ENCODE results near the gene GNAL. TPM values are rescaled to one million over a fixed set of nuclear protein-coding genes. Genes with fewer than 3 reads are reported as not detected.

GNAL gene
- total RNA-seq, 1 experiment from 2014 or later, result 28.4 TPM

GRCh38 chr18:11655606-11655932 lies 33.5 kb upstream of the GNAL start:
- no peak for TF ChIP-seq CTCF (IDR thresholded peaks at IDR 0.05; ENCODE audit: insufficient read depth in 1 of 2, low read depth in 1 of 2, low read length in 1 of 2, severe bottlenecking in 1 of 2, unreplicated experiment in 1 of 2)
- Mint-ChIP-seq H3K4me1 (ENCODE audit: low read depth, unreplicated experiment) (no peaks in the 10 kb centered on the region), H3K36me3 (ENCODE audit: insufficient read depth, unreplicated experiment) (no peaks in the 10 kb centered on the region), H3K27me3 (ENCODE audit: insufficient read depth, unreplicated experiment) (peaks cover 6% of the 10 kb centered on the region), H3K9me3 (ENCODE audit: unreplicated experiment) (peaks cover 13% of the 10 kb centered on the region), H3K4me3 (ENCODE audit: unreplicated experiment) (peak overlapping the region; percentile 44), H3K27ac (ENCODE audit: unreplicated experiment) (no peak overlapping the region)
- no peak for DNase-seq
- intact Hi-C loops (cut with micrococcal nuclease; ENCODE audit: unreplicated experiment), result loop anchor here (1.0 to 5.0 kb wide), 6 partner anchors 73 to 384 kb away; no protein-coding TSS in a partner anchor
- no peak overlapping the region for H3K4me3 ChIP-seq (ENCODE audit: low read depth, low read length)
- no peaks in the 10 kb centered on the region for H3K36me3 ChIP-seq (ENCODE audit: control insufficient read depth, insufficient read depth, low read length)
- no peaks in the 10 kb centered on the region for H3K27me3 ChIP-seq (replicated peaks; ENCODE audit: control insufficient read depth, insufficient read depth, low read length)
- no peaks in the 10 kb centered on the region for H3K9me3 ChIP-seq
- CTCF ChIA-PET, result interaction anchor here (0.6 to 3.5 kb wide), 14 partner anchors 13 to 384 kb away, joined by 3 to 52 read pairs (median 4); partner anchors contain the start of gene GNAL
- POLR2A ChIA-PET, result no interaction called here
- H3K4me1 ChIP-seq, result no peaks in the 10 kb centered on the region
- no TSS peak for BruUV-seq (replicated peaks)

- POLR2A ChIA-PET, result interaction anchor here (0.5 kb wide), 1 partner anchor 323 kb away, joined by 6 read pairs; no protein-coding TSS in a partner anchor
- no TSS peak for BruUV-seq (replicated peaks)
- Histone ChIP-seq H3K36me3 (ENCODE audit: control insufficient read depth, insufficient read depth, low read length) (no peaks in the 10 kb centered on the region), H3K4me1 (no peaks in the 10 kb centered on the region), H3K27me3 (replicated peaks; ENCODE audit: control insufficient read depth, insufficient read depth, low read length) (no peaks in the 10 kb centered on the region), H3K9me3 (peaks cover 4% of the 10 kb centered on the region; the same call in 1 of the 2 replicates), H3K4me3 (ENCODE audit: low read depth, low read length) (no peak overlapping the region)
- DNase-seq, result no peak
- TF ChIP-seq CTCF (IDR thresholded peaks at IDR 0.05; ENCODE audit: insufficient read depth in 1 of 2, low read depth in 1 of 2, low read length in 1 of 2, severe bottlenecking in 1 of 2, unreplicated experiment in 1 of 2), result no peak
- Mint-ChIP-seq H3K9me3 (ENCODE audit: unreplicated experiment) (peaks cover 13% of the 10 kb centered on the region), H3K27me3 (ENCODE audit: insufficient read depth, unreplicated experiment) (peaks cover 6% of the 10 kb centered on the region), H3K4me1 (ENCODE audit: low read depth, unreplicated experiment) (no peaks in the 10 kb centered on the region), H3K27ac (ENCODE audit: unreplicated experiment) (no peak overlapping the region), H3K36me3 (ENCODE audit: insufficient read depth, unreplicated experiment) (no peaks in the 10 kb centered on the region), H3K4me3 (ENCODE audit: unreplicated experiment) (no peak overlapping the region)
- intact Hi-C loops (cut with micrococcal nuclease; ENCODE audit: unreplicated experiment), result loop anchor here (5.0 kb wide), 3 partner anchors 85 to 340 kb away; no protein-coding TSS in a partner anchor
- CTCF ChIA-PET, result interaction anchor here (3.5 kb wide), 1 partner anchor 71 kb away, joined by 52 read pairs; no protein-coding TSS in a partner anchor
Observed at GRCh38 chr18:11657152-11657551, 31.9 kb upstream of the GNAL start.

GRCh38 chr18:11657554-11657953 lies 31.5 kb upstream of the GNAL start:
- Histone ChIP-seq H3K4me1 (no peaks in the 10 kb centered on the region), H3K36me3 (ENCODE audit: control insufficient read depth, insufficient read depth, low read length) (no peaks in the 10 kb centered on the region), H3K4me3 (ENCODE audit: low read depth, low read length) (no peak overlapping the region), H3K27me3 (replicated peaks; ENCODE audit: control insufficient read depth, insufficient read depth, low read length) (no peaks in the 10 kb centered on the region), H3K9me3 (peaks cover 4% of the 10 kb centered on the region; the same call in 1 of the 2 replicates)
- Mint-ChIP-seq H3K9me3 (ENCODE audit: unreplicated experiment) (peaks cover 13% of the 10 kb centered on the region), H3K36me3 (ENCODE audit: insufficient read depth, unreplicated experiment) (no peaks in the 10 kb centered on the region), H3K4me1 (ENCODE audit: low read depth, unreplicated experiment) (no peaks in the 10 kb centered on the region), H3K27ac (ENCODE audit: unreplicated experiment) (peak overlapping the region; percentile 13), H3K27me3 (ENCODE audit: insufficient read depth, unreplicated experiment) (peaks cover 6% of the 10 kb centered on the region), H3K4me3 (ENCODE audit: unreplicated experiment) (no peak overlapping the region)
- no peak for TF ChIP-seq CTCF (IDR thresholded peaks at IDR 0.05; ENCODE audit: insufficient read depth in 1 of 2, low read depth in 1 of 2, low read length in 1 of 2, severe bottlenecking in 1 of 2, unreplicated experiment in 1 of 2)
- ChIA-PET CTCF (interaction anchor here (3.5 kb wide), 1 partner anchor 71 kb away, joined by 52 read pairs; no protein-coding TSS in a partner anchor), POLR2A (no interaction called here)
- no TSS peak for BruUV-seq (replicated peaks)
- intact Hi-C loops (cut with micrococcal nuclease; ENCODE audit: unreplicated experiment), result loop anchor here (5.0 kb wide), 3 partner anchors 85 to 340 kb away; no protein-coding TSS in a partner anchor
- DNase-seq, result no peak

Data from Caco-2 (cell line).